NCI-H510A (cell line): ENCODE results near the gene CMTM8.

Source experiments
- DNase-seq: peaks from one replicate; lab custom pipeline; 2025; lab: John Stamatoyannopoulos, UW

Gene CMTM8

GRCh38 chr3:32308378-32308777, 69.9 kb downstream of the CMTM8 start:
- DNase-seq = no peak

GRCh38 chr3:32309654-32310242, 71.3 kb downstream of the CMTM8 start:
- DNase-seq = no peak

- DNase-seq = no peak
These were observed 71.9 kb downstream of the CMTM8 start for GRCh38 chr3:32310336-32310735.

GRCh38 chr3:32310918-32311839, 72.7 kb downstream of the CMTM8 start:
- DNase-seq = no peak

- DNase-seq = no peak
These were observed 73.8 kb downstream of the CMTM8 start for GRCh38 chr3:32312251-32312650.

- DNase-seq = no peak
These were observed 74.7 kb downstream of the CMTM8 start for GRCh38 chr3:32313169-32313568.

GRCh38 chr3:32313723-32314473, 75.4 kb downstream of the CMTM8 start:
- no peak for DNase-seq

- no peak for DNase-seq
These were observed 77.0 kb downstream of the CMTM8 start for GRCh38 chr3:32315441-32315840.

GRCh38 chr3:32316319-32316718, 77.8 kb downstream of the CMTM8 start:
- DNase-seq = no peak

- no peak for DNase-seq
These were observed 78.5 kb downstream of the CMTM8 start for GRCh38 chr3:32316976-32317375.

GRCh38 chr3:32319607-32320006, 81.1 kb downstream of the CMTM8 start:
- no peak for DNase-seq

GRCh38 chr3:32320080-32320479, 81.6 kb downstream of the CMTM8 start:
- DNase-seq = no peak

GRCh38 chr3:32321095-32321790, 82.8 kb downstream of the CMTM8 start:
- DNase-seq = no peak

- DNase-seq = no peak
These were observed 83.8 kb downstream of the CMTM8 start for GRCh38 chr3:32322311-32322710.

- no peak for DNase-seq
These were observed 85.1 kb downstream of the CMTM8 start for GRCh38 chr3:32323604-32324003.

GRCh38 chr3:32325201-32325600, 86.7 kb downstream of the CMTM8 start:
- no peak for DNase-seq

GRCh38 chr3:32325927-32326326, 87.4 kb downstream of the CMTM8 start:
- DNase-seq = no peak

GRCh38 chr3:32326795-32327194, 88.3 kb downstream of the CMTM8 start:
- DNase-seq = no peak

- no peak for DNase-seq
These were observed 96.2 kb downstream of the CMTM8 start for GRCh38 chr3:32334675-32335074.

GRCh38 chr3:32335365-32336112, 97.1 kb downstream of the CMTM8 start:
- DNase-seq = no peak

- DNase-seq = no peak
These were observed 97.6 kb downstream of the CMTM8 start for GRCh38 chr3:32336113-32336498.
